ENCODE results near the gene NRDC.

DNA sequence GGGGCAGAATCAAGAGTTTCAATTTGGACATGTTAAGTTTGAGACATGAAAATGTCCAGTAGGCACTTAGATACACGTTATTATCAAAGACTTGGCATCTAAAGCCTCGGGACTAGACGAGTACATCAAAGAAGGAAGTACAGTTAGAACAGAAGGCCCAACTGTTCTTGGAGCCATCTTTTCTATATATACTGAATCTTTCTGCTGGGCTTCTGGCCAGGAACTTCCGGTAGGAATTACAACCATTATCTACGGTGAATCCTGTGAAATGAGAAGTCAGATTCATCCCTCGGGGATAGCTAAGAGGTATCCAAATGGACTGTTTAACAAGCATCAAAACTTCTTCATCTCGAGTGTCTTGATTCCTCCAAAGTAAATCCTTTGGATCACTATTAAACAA is 34.4 kb upstream of the NRDC start:
- TF ChIP-seq, protein P1, sequence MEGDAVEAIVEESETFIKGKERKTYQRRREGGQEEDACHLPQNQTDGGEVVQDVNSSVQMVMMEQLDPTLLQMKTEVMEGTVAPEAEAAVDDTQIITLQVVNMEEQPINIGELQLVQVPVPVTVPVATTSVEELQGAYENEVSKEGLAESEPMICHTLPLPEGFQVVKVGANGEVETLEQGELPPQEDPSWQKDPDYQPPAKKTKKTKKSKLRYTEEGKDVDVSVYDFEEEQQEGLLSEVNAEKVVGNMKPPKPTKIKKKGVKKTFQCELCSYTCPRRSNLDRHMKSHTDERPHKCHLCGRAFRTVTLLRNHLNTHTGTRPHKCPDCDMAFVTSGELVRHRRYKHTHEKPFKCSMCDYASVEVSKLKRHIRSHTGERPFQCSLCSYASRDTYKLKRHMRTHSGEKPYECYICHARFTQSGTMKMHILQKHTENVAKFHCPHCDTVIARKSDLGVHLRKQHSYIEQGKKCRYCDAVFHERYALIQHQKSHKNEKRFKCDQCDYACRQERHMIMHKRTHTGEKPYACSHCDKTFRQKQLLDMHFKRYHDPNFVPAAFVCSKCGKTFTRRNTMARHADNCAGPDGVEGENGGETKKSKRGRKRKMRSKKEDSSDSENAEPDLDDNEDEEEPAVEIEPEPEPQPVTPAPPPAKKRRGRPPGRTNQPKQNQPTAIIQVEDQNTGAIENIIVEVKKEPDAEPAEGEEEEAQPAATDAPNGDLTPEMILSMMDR (IDR thresholded peaks at IDR 0.05) = no peak
- no peak for TF ChIP-seq POLR2A (IDR thresholded peaks at IDR 0.05)

Measured in vagina (tissue), 2 donors.